ENCODE results near the gene QKI. TPM values are rescaled to one million over a fixed set of nuclear protein-coding genes. Genes with fewer than 3 reads are reported as not detected.

The QKI gene
- total RNA-seq, 2 experiments from 2014 or later, result 48.6 to 62.7 TPM

- ATAC-seq (no peak), DNase-seq (no peak)
- Mint-ChIP-seq H3K36me3 (ENCODE audit: low read depth) (peaks cover 16% of the 10 kb centered on the region), H3K4me1 (no peaks in the 10 kb centered on the region), H3K27me3 (no peaks in the 10 kb centered on the region), H3K4me3 (no peak overlapping the region), H3K9me3 (ENCODE audit: low read depth) (no peaks in the 10 kb centered on the region), H3K27ac (no peak overlapping the region)
- ChIA-PET POLR2A (no interaction called here), CTCF (no interaction called here)
- intact Hi-C loops (cut with DNase I, micrococcal nuclease), result no loop called here
These were observed 156.2 kb downstream of the QKI start for GRCh38 chr6:163570579-163571231.

DNA sequence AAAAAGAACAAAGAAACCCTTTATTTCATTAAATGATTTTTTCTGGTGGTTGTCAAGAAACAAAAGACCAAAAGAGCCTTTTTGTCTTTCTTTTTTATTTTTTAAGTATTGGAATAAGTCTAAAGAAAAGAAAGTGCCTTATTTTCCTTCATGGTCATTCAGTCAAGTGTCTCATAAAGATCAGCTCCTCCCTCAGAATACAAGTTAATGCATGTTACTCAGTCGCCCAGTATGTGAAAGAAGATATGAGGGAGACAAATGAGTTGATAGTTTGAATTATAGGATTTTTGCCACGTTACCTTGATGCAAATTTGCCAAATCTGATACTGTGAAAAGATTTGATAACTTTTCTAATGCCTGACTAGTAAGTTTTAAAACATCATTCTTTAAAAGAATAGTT is 157.2 kb downstream of the QKI start:
- POLR2A ChIA-PET, result no interaction called here
- no peaks in the 10 kb centered on the region for H3K9me3 Mint-ChIP-seq (ENCODE audit: low read depth)

DNA sequence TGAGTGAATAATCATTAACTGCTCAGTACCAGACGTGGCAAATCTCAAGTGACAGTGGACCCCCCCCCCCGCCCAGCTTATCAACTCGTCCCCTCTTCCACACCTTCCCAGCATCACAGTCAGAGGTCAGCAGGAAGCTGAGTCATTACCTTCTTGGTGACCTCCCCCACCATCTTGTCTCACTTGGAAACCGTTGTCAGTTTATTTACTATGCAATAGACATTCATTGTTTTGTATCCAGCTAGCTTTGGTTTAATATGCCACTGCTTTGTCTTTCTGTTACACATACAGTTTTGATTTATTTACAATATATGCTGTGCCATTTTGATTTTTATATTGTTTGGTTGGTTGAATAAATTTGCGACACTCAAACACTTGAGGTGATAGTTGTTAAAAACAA is 158.1 kb downstream of the QKI start:
- peaks cover 16% of the 10 kb centered on the region for H3K36me3 Mint-ChIP-seq (ENCODE audit: low read depth)
- no peaks in the 10 kb centered on the region for H3K4me1 Mint-ChIP-seq
- no peak overlapping the region for H3K27ac Mint-ChIP-seq
- no peak overlapping the region for H3K4me3 Mint-ChIP-seq
- POLR2A ChIA-PET, result no interaction called here
- no peaks in the 10 kb centered on the region for H3K27me3 Mint-ChIP-seq
- H3K9me3 Mint-ChIP-seq (ENCODE audit: low read depth), result no peaks in the 10 kb centered on the region
- intact Hi-C loops (cut with DNase I, micrococcal nuclease), result no loop called here
- DNase-seq (no peak), ATAC-seq (no peak)
- CTCF ChIA-PET, result no interaction called here

More for the DNA sequence above, 157.2 kb downstream of the QKI start:
- Mint-ChIP-seq H3K27me3 (no peaks in the 10 kb centered on the region), H3K27ac (no peak overlapping the region), H3K36me3 (ENCODE audit: low read depth) (peaks cover 16% of the 10 kb centered on the region), H3K4me3 (no peak overlapping the region), H3K4me1 (no peaks in the 10 kb centered on the region)
- ATAC-seq, result no peak
- intact Hi-C loops (cut with DNase I, micrococcal nuclease), result no loop called here
- DNase-seq, result no peak
- CTCF ChIA-PET, result no interaction called here

GRCh38 chr6:163573503-163574179 is 159.1 kb downstream of the QKI start:
- intact Hi-C loops (cut with DNase I, micrococcal nuclease), result no loop called here
- Mint-ChIP-seq H3K36me3 (ENCODE audit: low read depth) (peaks cover 13% of the 10 kb centered on the region), H3K4me1 (no peaks in the 10 kb centered on the region), H3K4me3 (no peak overlapping the region), H3K27ac (no peak overlapping the region), H3K27me3 (no peaks in the 10 kb centered on the region), H3K9me3 (ENCODE audit: low read depth) (no peaks in the 10 kb centered on the region)
- no peak for DNase-seq
- ChIA-PET CTCF (no interaction called here), POLR2A (no interaction called here)
- ATAC-seq, result no peak

DNA sequence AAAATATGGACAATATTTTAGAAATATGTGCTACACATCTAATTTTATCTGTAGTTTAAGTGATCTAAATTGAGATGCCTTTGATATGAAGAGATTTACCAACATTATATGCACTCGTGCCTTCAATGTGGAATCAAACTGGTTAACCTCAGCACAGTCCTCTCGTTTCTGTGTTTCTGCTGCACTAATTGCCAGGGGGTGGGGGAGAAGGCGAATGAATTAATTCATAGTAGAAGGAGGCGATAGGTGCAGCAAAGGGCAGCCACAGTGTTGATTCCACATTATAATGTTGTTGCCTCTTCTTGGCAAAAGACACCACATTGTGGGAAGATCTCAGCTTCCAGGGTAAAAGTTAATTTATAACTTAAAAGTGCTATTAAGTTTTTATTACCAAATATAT is 161.6 kb downstream of the QKI start:
- Mint-ChIP-seq H3K9me3 (ENCODE audit: low read depth) (no peaks in the 10 kb centered on the region), H3K27me3 (no peaks in the 10 kb centered on the region), H3K36me3 (ENCODE audit: low read depth) (peaks cover 6% of the 10 kb centered on the region), H3K4me1 (no peaks in the 10 kb centered on the region), H3K4me3 (no peak overlapping the region), H3K27ac (no peak overlapping the region)
- ChIA-PET POLR2A (no interaction called here), CTCF (interaction anchor here (1.3 kb wide), 1 partner anchor 17 kb away, joined by 3 read pairs; no protein-coding TSS in a partner anchor)
- intact Hi-C loops (cut with DNase I, micrococcal nuclease), result no loop called here
- no peak for ATAC-seq
- DNase-seq, result no peak

GRCh38 chr6:163577404-163577803 is 162.9 kb downstream of the QKI start:
- no peak for DNase-seq
- ChIA-PET CTCF (no interaction called here), POLR2A (no interaction called here)
- no peak overlapping the region for H3K27ac Mint-ChIP-seq
- no peaks in the 10 kb centered on the region for H3K4me1 Mint-ChIP-seq
- H3K9me3 Mint-ChIP-seq (ENCODE audit: low read depth), result no peaks in the 10 kb centered on the region
- no peak for ATAC-seq
- H3K4me3 Mint-ChIP-seq, result no peak overlapping the region
- peaks cover 6% of the 10 kb centered on the region for H3K36me3 Mint-ChIP-seq (ENCODE audit: low read depth)
- no peaks in the 10 kb centered on the region for H3K27me3 Mint-ChIP-seq
- intact Hi-C loops (cut with DNase I, micrococcal nuclease), result no loop called here

DNA sequence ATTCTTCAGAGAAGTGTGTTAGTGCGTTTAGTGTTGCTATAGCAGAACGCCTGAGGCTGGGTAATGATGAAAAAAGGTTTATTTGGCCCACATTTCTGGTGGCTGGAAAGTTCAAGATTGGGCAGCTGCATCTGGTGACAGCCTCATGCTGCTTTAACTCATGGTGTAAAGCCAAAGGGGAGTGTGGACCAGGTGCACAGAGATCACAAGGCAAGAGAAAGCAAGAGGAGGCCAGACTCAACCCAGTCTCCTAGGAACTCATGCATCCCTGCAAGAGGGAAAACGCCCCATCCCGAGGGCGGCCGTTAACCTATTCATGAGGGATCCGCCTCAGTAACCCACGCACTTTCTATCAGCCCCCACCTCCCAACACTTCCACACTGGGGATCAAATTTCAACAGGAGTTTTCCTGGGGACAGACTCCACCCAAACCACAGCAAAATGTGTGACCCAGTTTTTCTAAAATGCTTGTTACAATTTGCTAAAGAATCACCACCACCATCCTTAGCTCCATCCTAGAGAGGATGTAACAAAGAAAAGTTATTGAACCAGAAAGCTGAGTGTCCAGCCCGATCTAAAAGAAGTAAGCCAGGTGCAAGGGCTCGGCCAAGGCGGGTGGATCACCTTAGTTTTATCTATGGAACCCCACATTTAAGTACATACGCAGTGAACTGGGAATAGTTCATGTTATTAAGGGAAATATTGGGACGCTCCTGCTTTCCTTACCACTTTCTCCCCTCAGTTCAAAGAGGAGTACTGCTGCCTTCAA is 164.8 kb downstream of the QKI start:
- Mint-ChIP-seq H3K9me3 (ENCODE audit: low read depth) (no peaks in the 10 kb centered on the region), H3K27me3 (peaks cover 2% of the 10 kb centered on the region), H3K4me3 (no peak overlapping the region), H3K36me3 (ENCODE audit: low read depth) (no peaks in the 10 kb centered on the region), H3K4me1 (no peaks in the 10 kb centered on the region), H3K27ac (no peak overlapping the region)
- ATAC-seq, result no peak
- CTCF ChIA-PET, result no interaction called here
- POLR2A ChIA-PET, result no interaction called here
- no peak for DNase-seq
- intact Hi-C loops (cut with DNase I, micrococcal nuclease), result no loop called here

DNA sequence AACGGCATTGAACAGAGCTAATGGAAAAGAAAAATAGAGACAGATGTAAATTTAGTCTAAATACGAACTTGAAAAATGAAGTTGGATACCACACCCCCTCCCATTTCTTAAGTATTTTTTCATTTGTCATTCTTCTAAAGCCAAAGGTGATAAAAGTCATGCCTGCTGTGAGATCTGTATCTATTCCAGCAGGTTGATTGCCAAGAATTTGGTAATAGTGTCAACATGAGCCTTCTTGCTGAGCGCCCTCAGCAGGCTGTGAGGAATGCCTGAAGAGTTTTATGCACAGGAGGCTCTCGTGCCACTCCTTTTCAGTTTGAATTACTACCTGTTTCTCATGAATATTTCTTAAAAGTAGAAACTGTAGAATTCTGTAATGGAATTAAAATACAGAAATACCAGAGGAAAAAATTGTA is 165.4 kb downstream of the QKI start:
- Mint-ChIP-seq H3K27ac (no peak overlapping the region), H3K27me3 (peaks cover 2% of the 10 kb centered on the region), H3K4me1 (no peaks in the 10 kb centered on the region), H3K9me3 (ENCODE audit: low read depth) (no peaks in the 10 kb centered on the region), H3K36me3 (ENCODE audit: low read depth) (no peaks in the 10 kb centered on the region), H3K4me3 (no peak overlapping the region)
- ChIA-PET POLR2A (no interaction called here), CTCF (no interaction called here)
- DNase-seq, result no peak
- intact Hi-C loops (cut with DNase I, micrococcal nuclease), result no loop called here
- ATAC-seq, result no peak

DNA sequence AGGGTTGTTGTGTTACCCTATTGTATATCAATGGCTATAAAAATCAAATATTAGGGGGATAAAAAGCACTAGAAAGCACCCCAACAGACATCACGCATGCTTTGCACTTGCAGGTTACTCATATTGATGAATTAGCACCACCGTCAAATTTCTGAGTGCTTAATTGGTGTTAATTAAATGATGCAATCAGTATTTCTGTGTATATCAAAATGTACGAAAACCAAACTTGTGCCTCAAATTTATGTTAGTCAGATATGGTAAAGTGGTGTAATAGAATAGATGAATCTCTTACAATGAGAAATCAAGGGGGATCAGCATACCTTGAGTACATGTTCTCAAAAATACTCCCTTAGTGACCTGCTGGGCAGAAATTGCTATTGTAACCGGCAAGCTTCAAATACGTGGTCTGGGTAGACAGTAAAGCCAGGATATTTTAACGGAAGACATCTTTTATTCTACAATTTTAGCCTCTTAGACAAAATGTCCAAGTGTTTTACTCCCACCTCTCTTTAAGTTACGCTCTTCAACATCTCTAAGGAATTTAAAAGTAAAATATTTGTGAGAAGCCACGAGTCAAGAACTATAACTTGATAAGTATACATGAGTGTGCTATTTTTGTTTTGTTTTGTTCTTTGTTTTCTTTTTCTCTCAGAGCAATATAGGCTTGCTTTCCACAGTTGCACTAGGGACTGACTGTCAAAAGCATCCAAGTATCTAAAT is 166.0 kb downstream of the QKI start:
- ChIA-PET CTCF (no interaction called here), POLR2A (no interaction called here)
- Mint-ChIP-seq H3K27ac (no peak overlapping the region), H3K27me3 (peaks cover 2% of the 10 kb centered on the region), H3K4me3 (no peak overlapping the region), H3K4me1 (no peaks in the 10 kb centered on the region), H3K9me3 (ENCODE audit: low read depth) (no peaks in the 10 kb centered on the region), H3K36me3 (ENCODE audit: low read depth) (no peaks in the 10 kb centered on the region)
- intact Hi-C loops (cut with DNase I, micrococcal nuclease), result no loop called here
- ATAC-seq, result no peak
- no peak for DNase-seq

GRCh38 chr6:163583558-163583957 is 169.0 kb downstream of the QKI start:
- Mint-ChIP-seq H3K4me1 (no peaks in the 10 kb centered on the region), H3K36me3 (ENCODE audit: low read depth) (no peaks in the 10 kb centered on the region), H3K9me3 (ENCODE audit: low read depth) (no peaks in the 10 kb centered on the region), H3K27me3 (peaks cover 2% of the 10 kb centered on the region), H3K27ac (no peak overlapping the region), H3K4me3 (no peak overlapping the region)
- CTCF ChIA-PET, result no interaction called here
- no peak for ATAC-seq
- no peak for DNase-seq
- POLR2A ChIA-PET, result no interaction called here
- intact Hi-C loops (cut with DNase I, micrococcal nuclease), result no loop called here

DNA sequence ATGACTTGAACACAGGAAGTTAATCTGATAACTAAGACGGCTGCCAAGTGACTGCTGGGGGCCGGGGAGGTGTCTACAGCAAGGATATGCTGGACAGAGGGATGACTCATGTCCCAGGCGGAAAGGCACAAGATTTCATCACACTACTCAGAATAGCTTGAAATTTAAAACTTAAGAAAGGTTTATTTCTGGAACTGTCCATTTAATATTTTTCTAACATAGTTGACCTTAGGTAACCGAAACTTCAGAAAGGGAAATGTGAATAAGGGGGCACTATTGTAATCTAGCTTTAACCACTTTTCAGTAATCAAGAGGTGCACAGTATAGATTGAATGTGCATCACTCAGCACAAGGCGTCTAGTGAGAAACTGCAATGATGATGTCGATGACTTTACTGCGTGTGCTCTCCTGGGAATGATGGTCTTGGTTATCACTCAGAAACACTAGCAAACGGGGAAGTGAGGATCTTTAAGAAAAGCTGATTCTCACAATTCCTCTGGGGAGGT is 171.5 kb downstream of the QKI start:
- H3K27me3 Mint-ChIP-seq, result peaks cover 5% of the 10 kb centered on the region
- intact Hi-C loops (cut with DNase I, micrococcal nuclease), result no loop called here
- no peak for ATAC-seq

More for the DNA sequence above, 171.5 kb downstream of the QKI start:
- Mint-ChIP-seq H3K27ac (no peak overlapping the region), H3K36me3 (ENCODE audit: low read depth) (no peaks in the 10 kb centered on the region), H3K4me3 (no peak overlapping the region), H3K9me3 (ENCODE audit: low read depth) (peaks cover 5% of the 10 kb centered on the region), H3K4me1 (no peaks in the 10 kb centered on the region)
- CTCF ChIA-PET, result no interaction called here
- no peak for DNase-seq
- POLR2A ChIA-PET, result no interaction called here

Data from activated CD4-positive, alpha-beta T cell treated with anti-CD3 and anti-CD28 coated beads for 36 hours (primary cell).